Activated CD4-positive, CD25-positive, alpha-beta regulatory T cell (primary cell): ENCODE results near the gene ZIC2.
"Not testable (repeated sequence)": the region's sequence is repeated elsewhere in the genome, so short reads cannot be mapped to it uniquely, and the experiment has no call there.

Experiments used
- DNase-seq, 4 experiments: peaks; one replicate each; lab custom pipeline; 2025; lab: John Stamatoyannopoulos, UW

Gene ZIC2

GRCh38 chr13:100014621-100015020 lies 33.0 kb downstream of the ZIC2 start:
- DNase-seq, result no peak

GRCh38 chr13:100019780-100020356 lies 38.3 kb downstream of the ZIC2 start:
- DNase-seq, result no peak

DNA sequence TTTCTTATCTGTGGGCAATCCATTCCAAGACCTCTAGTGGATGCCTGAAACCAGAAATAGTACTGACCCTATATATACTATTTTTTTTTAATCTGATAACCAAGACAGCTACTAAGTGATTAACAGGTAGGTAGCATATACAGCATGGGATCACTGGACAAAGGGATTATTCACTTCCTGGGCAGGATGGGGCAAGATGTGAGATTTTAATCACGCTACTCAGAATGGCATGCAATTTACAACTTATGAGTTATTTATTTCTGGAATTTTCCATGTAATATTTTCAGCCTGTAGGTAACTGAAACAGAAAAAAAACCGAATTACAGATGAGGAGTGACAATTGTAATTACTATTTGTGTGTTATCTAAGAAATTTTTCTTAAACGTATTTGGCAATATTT lies 41.2 kb downstream of the ZIC2 start:
- DNase-seq, result no peak

- DNase-seq, result no peak
Measured at GRCh38 chr13:100024023-100024422, 42.4 kb downstream of the ZIC2 start.

- DNase-seq, result no peak
Measured at GRCh38 chr13:100029933-100030332, 48.3 kb downstream of the ZIC2 start.

GRCh38 chr13:100032642-100033041 lies 51.1 kb downstream of the ZIC2 start:
- not testable (repeated sequence) for DNase-seq

DNA sequence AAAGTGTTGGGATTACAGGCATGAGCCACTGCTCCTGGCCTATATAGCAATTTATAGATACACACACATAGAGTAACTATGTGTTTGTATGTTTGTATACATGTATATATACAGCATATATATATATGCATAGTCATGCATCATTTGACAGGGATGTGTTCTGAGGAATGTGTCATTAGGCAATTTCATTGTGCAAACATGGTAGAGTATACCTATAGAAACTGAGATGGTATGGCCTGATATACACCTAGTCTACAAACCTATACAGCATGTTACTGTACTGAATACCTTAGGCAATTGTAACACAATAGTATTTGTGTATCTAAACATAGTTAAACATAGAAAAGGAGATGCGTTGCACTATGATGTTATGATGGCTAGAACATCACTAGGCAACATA lies 54.4 kb downstream of the ZIC2 start:
- no peak for DNase-seq
